GM19455 (cell line): ENCODE data around the gene JUP.
"Not testable (repeated sequence)": the region's sequence is repeated elsewhere in the genome, so short reads cannot be mapped to it uniquely, and the experiment has no call there.

Source experiments
- ATAC-seq: cut with Tn5 transposase; IDR thresholded peaks from one replicate; pipeline ENCODE4 v1.9.1; 2021; ENCODE audit not compliant: unreplicated experiment

Gene JUP

DNA sequence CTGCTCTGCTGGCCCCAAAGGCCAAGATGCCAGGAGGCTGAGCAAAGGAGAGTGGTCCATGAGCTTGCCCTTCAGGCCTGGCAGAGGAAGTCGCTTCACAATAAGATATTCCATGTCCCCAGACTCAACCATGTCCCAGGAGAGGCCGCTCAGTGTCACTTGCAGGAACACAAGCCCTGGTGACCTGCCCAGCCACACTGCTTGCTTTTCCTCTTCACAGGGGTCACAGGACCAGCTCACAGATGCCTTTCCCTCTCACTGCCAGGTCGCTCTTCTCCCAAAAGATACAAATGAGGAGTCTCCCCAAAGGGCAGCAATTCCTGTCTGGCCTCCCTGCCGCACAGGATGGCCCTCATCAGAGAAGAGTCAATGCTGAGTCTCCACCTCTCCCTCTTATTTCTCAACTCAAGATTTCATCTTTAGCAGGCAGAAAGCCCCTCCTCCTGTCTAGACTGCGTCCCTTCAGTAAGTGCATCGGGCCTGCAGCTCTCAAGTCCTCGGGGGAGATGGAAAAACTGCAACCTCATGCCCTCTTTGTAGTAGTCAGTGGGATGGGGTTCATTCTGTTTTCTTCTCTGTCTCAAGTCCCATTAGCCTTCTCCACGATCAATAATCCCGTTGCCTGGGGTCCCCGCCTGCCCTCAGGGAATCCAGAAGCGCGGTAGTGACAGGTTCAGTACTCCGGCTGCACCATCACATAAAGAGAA lies 5.0 kb downstream of the JUP start:
- ATAC-seq, result no peak

DNA sequence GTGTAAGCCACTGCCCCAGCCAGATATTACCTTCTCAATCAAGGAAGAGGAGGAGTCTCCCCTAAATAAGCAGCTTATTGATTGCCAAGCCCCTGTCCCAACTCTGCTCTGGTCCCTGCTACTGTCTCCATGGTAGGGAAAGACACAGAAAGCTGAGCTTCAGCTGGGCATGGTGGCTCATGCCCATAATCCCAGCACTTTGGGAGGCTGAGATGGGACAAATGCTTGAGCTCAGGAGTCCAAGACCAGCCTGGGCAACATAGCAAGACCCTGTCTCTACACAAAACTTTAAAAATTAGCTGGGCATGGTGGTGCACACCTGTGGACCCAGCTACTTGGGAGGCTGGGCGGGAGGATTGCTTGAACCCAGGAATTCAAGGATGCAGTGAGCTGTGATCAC lies 6.6 kb downstream of the JUP start:
- no peak for ATAC-seq

DNA sequence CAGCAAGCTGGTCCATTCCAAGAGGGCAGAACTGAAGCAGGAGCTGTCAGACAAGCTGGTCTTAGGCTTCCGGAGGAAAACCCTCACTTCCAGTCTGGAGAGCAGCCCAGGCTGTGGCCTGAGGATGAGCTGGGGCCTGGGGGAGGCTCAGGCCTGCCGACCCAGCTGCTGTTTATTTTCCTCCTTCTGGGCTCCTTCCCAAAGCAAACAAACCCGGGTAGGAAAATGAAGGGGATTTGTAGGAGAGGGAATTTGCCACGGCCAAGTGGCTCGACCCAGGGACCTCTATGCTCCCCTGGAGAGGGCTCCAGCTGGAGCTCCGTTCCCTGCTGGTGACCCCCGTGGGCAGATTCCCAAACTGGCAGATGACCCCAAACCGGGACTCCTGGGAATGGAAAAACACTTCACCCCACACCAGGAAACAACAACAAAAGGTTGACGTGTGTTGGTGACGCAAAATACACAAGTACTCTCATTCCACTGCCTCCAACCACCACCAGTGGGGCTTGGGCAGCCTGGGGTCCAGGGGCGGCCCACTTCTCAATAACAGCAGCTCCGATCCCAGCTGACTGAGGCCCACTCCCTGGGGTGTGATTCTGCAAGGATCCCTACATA lies 8.8 kb downstream of the JUP start:
- ATAC-seq, result no peak

DNA sequence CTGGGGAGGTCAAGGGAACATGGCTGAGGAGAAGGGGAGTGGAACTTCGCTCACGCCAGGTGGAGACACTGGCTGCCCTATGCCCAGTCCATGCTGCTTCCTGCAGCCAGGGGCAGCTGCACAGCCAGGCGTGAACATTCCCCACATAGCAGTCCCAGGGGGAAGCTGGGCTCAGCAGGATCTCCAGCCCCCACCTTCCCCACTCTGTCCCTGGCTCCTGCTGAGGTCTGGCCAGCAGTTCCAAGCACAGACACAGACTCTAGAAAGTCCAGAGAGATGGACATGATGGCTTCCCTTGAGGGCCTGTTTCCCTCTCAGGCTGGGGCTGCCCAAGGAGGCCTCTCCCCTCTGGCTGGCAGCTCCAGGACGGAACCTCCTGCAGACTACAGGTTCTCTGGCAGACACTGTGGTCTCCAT lies 9.3 kb downstream of the JUP start:
- ATAC-seq, result no peak

DNA sequence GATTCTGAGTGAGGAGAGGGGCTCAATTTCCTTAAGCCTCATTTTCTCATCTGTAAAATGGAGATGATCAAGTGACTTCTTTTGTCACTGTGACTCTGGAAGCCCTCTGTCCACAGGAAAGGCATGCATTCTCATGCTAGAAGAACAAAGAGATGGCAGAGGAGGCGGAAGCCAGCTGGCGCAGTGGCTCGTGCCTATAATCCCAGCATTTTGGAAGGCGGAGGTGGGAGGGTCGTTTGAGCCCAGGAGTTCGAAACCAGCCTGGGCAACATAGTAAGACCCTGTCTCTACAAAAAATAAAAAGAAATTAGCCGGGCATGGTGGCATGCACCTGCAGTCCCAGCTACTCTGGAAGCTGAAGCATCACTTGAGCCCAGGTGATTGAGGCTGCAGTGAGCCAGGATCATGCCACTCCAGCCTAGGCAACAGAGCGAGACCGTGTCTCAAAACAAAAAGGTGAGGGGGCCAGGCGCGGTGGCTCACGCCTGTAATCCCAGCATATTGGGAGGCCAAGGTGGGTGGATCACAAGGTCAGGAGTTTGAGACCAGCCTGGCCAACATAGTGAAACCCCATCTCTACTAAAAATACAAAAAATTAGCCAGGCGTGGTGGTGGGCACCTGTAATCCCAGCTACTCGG lies 10.1 kb downstream of the JUP start:
- ATAC-seq, result not testable (repeated sequence)

DNA sequence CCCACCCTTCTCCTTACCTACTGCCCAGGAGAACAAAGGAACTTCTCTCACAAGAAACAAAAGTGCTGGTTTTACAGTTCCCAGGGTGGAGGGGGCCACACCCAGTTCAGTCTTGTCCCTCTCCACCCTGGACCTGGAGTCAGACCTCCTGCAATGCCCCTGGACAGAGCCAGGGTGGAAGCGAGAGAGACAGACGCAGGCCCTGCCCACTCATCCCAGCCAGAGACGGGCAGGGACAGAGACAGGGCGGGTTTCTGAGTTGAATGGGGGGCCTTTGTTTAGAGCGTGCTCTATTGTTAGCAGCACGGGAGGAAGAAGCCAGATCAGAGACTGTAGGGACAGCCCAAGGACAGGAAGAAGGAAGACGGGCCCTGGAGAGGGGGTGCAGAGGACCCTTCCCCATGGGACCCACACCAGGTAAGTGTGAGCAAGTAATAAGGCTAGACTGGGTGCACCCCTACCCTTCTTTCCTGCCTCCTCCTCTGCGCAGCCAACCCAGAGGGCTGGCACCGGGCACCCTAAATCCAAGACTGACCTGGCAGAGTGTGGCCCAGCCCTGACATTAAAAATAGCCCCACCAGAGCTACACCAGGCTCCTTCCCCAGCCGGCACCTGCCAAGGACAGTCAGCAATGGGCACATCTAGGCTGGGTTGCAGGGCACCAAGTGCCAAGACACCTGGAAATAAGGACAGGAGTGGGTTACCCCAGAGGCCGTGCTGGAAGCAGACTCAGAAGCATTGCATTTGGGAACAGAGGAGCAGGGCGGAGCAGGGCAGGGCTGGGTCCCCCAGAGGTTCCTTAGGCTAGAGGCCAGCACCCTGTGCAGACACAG lies 10.9 kb downstream of the JUP start:
- ATAC-seq, result no peak

DNA sequence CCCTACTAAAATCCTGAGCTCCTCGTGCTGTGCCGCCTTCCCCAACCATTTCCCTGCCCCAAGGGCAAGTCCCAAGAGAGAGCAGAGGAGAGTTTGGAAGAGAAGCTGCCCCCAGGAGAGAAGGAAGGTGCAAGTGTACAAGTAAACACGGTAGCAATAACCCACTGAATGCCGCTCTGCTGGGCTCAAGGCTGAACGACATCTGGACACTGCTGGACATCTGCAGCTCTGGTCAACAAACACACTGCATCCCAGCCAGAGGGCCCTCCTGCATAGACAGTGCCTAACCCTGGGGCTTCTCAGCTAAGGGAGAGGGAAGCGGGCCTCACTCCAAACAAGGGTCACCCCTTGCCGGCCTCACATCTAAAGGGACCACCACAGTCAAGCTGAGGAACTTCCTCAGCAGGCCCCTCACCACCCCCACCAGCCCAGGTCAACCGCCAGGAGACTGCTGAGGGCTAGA lies 12.7 kb downstream of the JUP start:
- ATAC-seq, result no peak

DNA sequence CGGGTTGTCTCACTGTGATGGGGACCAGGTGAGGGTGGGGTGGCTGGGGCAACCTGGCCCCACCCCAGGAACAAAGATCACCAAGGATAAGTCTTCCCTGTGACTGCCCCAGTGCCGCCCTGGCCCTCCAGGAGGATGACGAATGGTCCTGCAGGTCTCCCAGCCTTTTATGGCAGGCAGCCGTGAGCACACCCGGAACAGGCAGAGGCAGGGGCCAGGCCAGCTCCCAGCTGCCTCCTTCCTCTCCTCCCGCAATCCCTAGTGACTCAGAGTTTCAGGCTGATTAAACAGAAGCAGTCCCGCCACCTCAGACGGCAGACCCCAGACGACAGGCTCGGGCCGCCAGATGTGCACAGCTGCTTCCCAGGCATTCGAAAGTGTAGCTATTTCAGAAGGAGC lies 13.3 kb downstream of the JUP start:
- no peak for ATAC-seq

DNA sequence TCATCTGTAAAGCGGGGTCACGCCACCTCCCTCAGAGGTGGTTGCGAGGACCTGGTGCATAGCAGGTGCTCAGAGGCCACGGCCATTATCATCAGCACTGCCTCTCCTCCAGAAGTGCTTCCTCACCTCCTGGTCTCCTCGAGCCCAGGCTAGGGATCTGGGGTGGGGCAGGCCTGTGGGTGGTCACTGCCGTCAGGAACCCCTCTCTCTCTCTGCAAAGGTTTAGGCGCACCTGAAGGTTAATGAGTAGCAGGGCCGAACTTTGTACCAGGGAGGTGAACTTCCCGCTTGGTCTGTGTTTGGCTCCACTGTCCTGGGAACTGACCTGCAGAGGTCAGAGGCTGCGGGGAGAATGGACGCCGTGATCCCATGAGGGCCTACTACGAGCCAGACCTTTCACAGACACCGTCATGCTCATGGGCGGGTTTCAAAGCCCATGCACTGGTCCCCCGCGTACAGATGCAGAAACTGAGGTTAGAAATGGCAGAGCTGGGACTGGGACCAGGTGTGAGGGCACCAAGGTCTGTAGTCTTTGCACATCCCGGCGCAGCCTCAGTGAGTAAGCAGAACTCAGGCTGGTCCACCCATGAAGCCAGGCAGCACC lies 13.8 kb downstream of the JUP start:
- ATAC-seq, result no peak

DNA sequence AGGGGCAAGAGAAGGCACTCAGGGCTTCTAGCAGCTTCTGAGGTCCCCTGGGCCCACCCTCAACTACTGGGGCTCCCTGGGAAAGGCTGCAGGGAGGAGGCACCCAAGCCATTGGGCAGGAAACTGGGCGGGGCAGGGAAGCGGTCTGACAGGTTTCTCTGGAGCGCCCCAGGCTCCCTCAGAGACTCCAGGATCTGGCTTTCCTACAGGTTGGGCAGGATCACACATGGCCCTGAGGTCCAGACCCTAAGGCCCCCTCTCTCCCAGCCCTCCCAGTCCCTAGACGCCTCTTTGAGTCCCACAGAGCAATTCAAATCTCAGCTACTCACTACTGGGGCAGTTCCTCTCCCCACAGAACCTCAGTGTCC lies 14.3 kb downstream of the JUP start:
- no peak for ATAC-seq

DNA sequence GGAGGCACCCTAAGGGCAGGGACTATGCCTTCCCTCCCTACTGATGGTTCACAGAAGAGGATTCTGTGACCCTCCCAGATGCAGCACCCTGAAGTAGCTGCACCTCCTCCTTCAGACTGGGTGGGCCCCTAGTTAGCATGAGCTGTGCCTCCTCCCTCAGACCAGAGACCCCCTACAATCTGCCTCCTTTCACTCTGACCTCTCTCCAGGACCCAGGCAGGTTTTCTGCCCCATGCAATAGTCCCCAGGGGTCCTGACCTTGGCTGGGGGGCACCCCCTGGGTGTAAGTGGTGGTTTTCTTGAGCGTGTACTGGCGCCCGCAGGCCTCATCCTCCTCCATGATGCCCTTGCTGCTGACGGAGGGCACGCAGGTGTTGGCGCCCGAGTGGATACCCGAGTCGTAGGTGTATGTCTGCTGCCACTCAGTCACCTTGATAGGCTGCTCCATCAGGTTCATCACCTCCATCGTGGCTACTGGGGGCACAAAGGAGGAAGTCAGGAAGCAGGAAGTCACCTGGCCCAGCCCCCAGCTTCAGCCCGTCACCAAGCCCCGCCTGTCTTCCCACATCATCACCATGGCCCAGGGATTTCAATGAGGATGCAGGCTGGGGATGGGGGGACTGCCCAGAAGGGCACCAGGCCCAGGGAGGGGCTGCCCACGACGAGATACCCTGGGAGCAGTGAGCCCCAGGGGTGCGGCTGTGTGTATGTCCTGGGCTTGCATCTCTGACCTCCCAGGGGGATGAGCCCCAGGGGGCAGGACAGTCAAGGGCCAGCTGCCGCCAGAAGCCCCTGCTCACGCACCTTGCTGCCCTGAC lies 14.9 kb downstream of the JUP start:
- no peak for ATAC-seq

DNA sequence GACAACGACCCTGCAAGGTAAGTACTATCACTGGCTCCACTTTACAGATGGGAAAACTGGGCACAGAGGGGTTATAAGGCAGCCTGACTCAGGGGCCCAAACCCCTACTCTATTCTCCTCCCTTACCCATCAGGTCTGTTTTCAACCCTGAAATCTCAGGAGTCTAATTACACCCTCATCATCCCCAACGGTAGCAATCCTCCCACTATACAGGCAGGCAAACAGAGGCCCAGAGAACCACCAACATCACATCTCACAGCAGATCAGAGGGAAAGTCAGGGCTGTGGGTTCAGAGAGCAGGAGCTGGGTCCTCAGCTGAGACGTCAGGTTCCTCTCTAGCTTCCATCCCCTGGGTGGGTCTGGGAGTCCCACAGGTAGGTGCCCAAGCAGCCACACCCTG lies 16.5 kb downstream of the JUP start:
- ATAC-seq, result no peak

DNA sequence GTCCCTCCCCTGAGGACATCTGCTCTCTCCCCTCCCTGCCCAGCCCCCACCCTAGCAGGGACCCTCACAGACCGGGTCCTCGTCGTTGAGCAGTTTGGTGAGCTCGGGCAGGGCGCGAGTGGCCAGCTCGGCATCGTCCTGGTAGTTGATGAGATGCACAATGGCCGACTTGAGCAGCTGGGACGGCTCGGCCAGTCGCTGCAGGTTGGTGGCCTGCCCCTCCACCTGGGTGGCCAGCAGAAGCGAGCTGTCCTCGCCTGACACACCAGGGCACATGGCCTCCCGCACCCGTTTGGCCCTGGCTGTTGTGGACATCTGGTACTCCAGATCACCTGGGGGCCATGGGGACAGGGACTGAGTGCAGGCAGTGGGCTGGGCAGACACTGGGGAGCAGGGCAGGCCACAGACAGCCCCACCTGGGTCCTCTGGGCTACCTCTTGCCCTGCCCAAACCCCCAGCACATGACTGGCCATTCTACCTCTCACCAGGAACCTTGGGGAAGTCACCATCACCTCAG lies 17.1 kb downstream of the JUP start:
- no peak for ATAC-seq

DNA sequence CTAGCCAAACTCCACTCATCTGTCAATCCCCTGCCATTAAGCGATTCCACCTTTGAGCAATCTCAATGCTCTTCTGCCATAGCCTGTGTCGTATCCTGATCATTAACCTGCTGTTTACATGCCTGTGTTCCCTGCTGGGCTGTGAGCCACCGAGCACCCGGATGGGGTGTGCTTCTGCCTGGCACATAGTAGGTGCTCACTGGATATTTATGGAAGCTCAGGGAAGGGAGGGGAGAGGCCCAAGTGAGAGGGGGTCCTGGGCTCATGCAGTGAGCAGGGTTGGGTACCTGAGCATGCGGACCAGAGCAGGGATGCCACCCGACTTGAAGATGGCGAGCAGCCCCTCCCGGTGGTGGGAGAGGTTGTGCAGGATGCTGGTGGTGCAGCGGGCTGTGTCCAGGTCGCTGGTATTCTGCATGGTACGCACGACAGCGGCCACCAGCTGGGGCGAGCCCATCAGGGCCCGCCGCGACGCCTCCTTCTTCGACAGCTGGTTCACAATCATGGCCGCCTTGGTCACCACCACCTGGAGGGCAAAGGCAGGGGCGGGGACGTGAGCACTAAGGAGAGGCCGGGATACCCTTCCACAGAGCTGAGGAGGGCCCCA lies 17.7 kb downstream of the JUP start:
- ATAC-seq, result no peak

DNA sequence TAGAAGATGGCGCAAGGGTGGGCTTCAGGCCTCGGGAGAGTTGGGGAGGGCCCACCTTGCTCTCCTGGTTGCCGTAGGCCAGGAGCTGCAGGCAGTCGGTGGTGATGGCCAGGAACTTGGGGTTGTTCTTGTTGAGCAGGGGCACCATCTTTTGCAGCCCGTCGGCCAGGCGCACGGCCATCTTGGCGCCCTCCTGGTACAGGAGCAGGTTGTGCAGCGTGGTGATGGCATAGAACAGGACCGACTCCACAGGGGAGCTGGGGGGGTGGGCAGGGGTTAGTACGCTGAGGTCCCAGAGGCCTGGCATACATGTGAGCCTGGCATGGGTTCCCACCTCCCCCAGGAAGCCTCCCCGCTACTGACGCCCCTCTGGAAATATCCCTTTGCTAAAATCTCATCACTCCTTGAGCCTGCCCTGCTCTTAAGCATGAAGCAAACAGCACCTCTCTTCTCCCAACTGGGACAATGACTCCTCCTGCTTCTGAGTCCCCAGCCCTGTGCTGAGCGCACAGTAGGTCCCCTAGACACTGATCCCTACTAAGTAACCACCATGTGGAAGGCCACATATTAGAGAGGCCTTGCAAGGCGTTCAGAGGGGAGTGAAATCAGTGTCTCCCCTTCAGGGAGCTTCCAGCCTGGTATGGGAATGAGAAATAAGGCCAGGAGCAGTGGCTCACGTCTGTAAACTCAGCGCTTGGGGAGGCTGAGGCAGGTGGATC lies 19.0 kb downstream of the JUP start:
- no peak for ATAC-seq

DNA sequence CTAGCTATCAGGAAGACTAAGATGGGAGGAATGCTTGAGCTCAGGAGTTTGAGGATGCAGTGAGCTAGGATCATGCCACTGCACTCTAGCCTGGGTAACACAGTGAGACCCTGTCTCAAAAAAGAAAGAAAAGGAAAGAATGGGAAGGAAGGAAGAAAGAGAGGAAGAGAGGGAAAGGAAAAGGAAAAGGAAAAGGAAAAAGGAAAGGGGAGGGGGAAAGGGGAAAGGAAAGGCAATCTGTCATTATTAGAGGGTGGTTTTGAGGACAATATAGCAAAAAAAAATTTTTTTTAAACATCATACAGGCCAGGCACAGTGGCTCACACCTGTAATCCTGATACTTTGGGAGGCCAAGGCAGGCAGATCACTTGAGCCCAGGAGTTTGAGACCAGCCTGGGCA lies 20.4 kb downstream of the JUP start:
- ATAC-seq, result no peak

DNA sequence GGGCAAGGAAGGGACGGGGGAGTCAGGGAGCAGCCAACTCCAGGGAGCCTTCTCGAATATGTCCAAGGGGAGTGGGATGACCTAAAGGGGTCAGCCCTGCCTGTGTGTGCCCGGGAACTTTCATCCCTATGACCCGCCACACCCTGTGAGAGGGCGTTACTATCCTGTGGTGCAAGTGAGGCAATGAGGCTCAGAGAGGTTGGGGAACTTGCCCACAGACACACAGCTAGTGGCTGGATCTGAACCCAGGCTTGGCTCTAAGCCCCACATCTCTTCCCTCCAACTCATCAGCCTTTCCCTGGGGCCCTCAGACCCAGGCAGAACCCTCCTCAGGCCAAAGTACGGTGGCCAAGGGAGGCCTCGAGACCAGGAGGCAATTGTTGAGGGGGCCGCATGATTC lies 23.2 kb downstream of the JUP start:
- ATAC-seq, result no peak

DNA sequence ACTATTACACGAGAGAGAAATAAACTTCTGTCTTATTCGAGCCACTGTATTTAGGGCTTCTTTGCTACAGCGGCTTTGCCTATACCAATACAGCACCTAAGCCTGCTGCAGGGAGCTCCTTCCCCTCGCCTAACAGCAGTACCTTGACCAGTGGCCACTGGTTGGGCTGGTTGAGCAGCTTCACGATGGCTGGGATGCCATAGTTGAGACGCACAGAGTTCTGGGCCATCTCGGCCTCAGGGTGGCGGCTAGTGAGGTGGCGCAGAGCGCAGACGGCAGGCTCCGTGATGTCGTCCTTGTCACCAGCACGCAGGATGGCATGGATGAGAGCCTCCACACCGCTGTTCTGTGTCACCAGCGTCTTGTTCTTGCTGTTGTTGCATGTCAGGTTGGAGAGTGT lies 23.7 kb downstream of the JUP start:
- ATAC-seq, result no peak

DNA sequence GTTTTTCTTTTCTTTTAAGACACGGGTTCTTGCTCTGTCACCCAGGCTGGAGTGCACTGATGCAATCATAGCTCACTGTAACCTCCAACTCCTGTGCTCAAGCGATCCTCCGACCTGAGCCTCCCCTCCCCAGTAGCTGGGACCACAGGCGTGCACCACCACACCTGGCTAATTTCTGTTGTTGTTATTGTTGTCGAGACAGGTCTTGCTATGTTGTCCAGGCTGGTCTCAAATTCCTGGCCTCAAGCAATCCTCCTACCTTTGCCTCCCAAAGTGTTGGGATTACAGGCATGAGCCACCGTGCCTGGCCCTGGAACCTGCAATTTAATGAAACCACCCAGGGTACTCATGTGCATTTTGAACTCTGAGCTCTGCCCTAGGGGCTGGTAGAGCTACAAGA lies 24.1 kb downstream of the JUP start:
- ATAC-seq, result no peak
